ENCODE data around the gene SLC25A45. TPM values are rescaled to one million over a fixed set of nuclear protein-coding genes. Genes with fewer than 3 reads are reported as not detected.
A peak's percentile ranks its signal among the peaks of the same experiment; 100 is the strongest.

Gene SLC25A45
- polyA plus RNA-seq, 1 donor (not counting 4 experiments of a cell fraction or from before 2014, with no cell fraction given) = 0.20 TPM

GRCh38 chr11:65366340-65366773 is 16.1 kb downstream of the SLC25A45 start:
- Histone ChIP-seq H4K20me1 (ENCODE audit: control insufficient read depth, extremely low read depth, insufficient read depth, low read length) (no peaks in the 10 kb centered on the region), H3K79me2 (ENCODE audit: control insufficient read depth, insufficient read depth, low read length) (no peaks in the 10 kb centered on the region), H3K36me3 (ENCODE audit: control insufficient read depth in 2 of 2, extremely low read depth in 1 of 2, insufficient read depth in 2 of 2, low read length in 2 of 2) (no peaks in the 10 kb centered on the region), H3K4me2 (ENCODE audit: control insufficient read depth, extremely low read depth, insufficient read depth, low read depth, low read length) (no peak overlapping the region), H3K9me3 (ENCODE audit: control insufficient read depth, low read depth, low read length) (no peaks in the 10 kb centered on the region), H3K4me1 (ENCODE audit: control insufficient read depth, extremely low read depth, insufficient read depth, low read length) (peaks cover 3% of the 10 kb centered on the region), H3K27me3 (ENCODE audit: control insufficient read depth, extremely low read depth, insufficient read depth, low read length) (no peaks in the 10 kb centered on the region), H3K9me1 (ENCODE audit: control insufficient read depth, extremely low read depth, insufficient read depth, low read length) (no peaks in the 10 kb centered on the region), H3K9ac (ENCODE audit: control insufficient read depth, extremely low read depth, insufficient read depth, low read length) (no peak overlapping the region), H3K4me3 (ENCODE audit: control insufficient read depth in 2 of 3, extremely low read depth in 1 of 3, insufficient read depth in 2 of 3, low read depth in 1 of 3, low read length in 3 of 3) (no peak overlapping the region), H2AFZ (ENCODE audit: control insufficient read depth, low read length) (no peak overlapping the region), H3K27ac (ENCODE audit: control insufficient read depth, insufficient read depth, low read length) (no peak overlapping the region)
- dilution Hi-C loops (cut with MboI; ENCODE audit: extremely low pct_ligation_motif_present, low sequenced_read_pairs) = no loop called here
- FAIRE-seq (no peak), DNase-seq (ENCODE audit: low read depth, low spot score) (no peak)
- TF ChIP-seq EZH2 (IDR thresholded peaks at IDR 0.05; ENCODE audit: low read length) = no peak
- TF ChIP-seq, protein P1, sequence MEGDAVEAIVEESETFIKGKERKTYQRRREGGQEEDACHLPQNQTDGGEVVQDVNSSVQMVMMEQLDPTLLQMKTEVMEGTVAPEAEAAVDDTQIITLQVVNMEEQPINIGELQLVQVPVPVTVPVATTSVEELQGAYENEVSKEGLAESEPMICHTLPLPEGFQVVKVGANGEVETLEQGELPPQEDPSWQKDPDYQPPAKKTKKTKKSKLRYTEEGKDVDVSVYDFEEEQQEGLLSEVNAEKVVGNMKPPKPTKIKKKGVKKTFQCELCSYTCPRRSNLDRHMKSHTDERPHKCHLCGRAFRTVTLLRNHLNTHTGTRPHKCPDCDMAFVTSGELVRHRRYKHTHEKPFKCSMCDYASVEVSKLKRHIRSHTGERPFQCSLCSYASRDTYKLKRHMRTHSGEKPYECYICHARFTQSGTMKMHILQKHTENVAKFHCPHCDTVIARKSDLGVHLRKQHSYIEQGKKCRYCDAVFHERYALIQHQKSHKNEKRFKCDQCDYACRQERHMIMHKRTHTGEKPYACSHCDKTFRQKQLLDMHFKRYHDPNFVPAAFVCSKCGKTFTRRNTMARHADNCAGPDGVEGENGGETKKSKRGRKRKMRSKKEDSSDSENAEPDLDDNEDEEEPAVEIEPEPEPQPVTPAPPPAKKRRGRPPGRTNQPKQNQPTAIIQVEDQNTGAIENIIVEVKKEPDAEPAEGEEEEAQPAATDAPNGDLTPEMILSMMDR (optimal IDR thresholded peaks at IDR 0.05 in 1 of 3, IDR thresholded peaks at IDR 0.05 in 1 of 3, conservative IDR thresholded peaks at IDR 0.05 in 1 of 3; ENCODE audit: extremely low read depth in 1 of 3, insufficient read depth in 2 of 3, low read length in 3 of 3) = peak; percentile 63 to 74 (median 67)

DNA sequence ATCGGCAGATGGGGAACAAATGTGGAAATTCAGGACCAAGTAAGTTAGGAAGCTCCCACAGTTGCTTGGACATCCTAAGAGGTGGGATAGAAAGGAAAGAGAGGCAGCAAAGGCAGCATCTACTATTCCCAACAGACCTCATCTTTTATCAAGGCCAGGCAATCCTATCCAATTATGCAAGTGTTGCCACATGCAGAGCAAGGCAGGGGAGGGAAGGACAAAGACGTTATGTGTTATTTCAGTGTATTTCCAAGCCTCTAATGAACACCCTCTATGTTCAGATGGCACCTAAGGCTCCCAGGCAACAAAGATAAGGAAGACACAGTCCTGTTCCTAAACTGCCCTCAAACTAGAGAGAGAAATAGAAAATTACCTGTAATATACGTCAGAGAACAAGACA is 18.7 kb downstream of the SLC25A45 start:
- DNase-seq (ENCODE audit: low read depth, low spot score) (no peak), FAIRE-seq (no peak)
- Histone ChIP-seq H3K9me1 (ENCODE audit: control insufficient read depth, extremely low read depth, insufficient read depth, low read length) (no peaks in the 10 kb centered on the region), H3K79me2 (ENCODE audit: control insufficient read depth, insufficient read depth, low read length) (no peaks in the 10 kb centered on the region), H4K20me1 (ENCODE audit: control insufficient read depth, extremely low read depth, insufficient read depth, low read length) (no peaks in the 10 kb centered on the region), H2AFZ (ENCODE audit: control insufficient read depth, low read length) (no peak overlapping the region), H3K9me3 (ENCODE audit: control insufficient read depth, low read depth, low read length) (no peaks in the 10 kb centered on the region), H3K27me3 (ENCODE audit: control insufficient read depth, extremely low read depth, insufficient read depth, low read length) (no peaks in the 10 kb centered on the region), H3K4me1 (ENCODE audit: control insufficient read depth, extremely low read depth, insufficient read depth, low read length) (peaks cover 3% of the 10 kb centered on the region), H3K4me2 (ENCODE audit: control insufficient read depth, extremely low read depth, insufficient read depth, low read depth, low read length) (no peak overlapping the region), H3K9ac (ENCODE audit: control insufficient read depth, extremely low read depth, insufficient read depth, low read length) (no peak overlapping the region), H3K4me3 (ENCODE audit: control insufficient read depth in 2 of 3, extremely low read depth in 1 of 3, insufficient read depth in 2 of 3, low read depth in 1 of 3, low read length in 3 of 3) (no peak overlapping the region), H3K27ac (ENCODE audit: control insufficient read depth, insufficient read depth, low read length) (no peak overlapping the region), H3K36me3 (ENCODE audit: control insufficient read depth in 2 of 2, extremely low read depth in 1 of 2, insufficient read depth in 2 of 2, low read length in 2 of 2) (no peaks in the 10 kb centered on the region)
- dilution Hi-C loops (cut with MboI; ENCODE audit: extremely low pct_ligation_motif_present, low sequenced_read_pairs) = no loop called here
- TF ChIP-seq, protein P1 (optimal IDR thresholded peaks at IDR 0.05 in 1 of 3, IDR thresholded peaks at IDR 0.05 in 1 of 3, conservative IDR thresholded peaks at IDR 0.05 in 1 of 3; ENCODE audit: extremely low read depth in 1 of 3, insufficient read depth in 2 of 3, low read length in 3 of 3) = no peak
- TF ChIP-seq EZH2 (IDR thresholded peaks at IDR 0.05; ENCODE audit: low read length) = no peak

Measured in keratinocyte (primary cell).